Breast epithelium (tissue), 4 donors: ENCODE results near the gene MESD. TPM values are rescaled to one million over a fixed set of nuclear protein-coding genes. Genes with fewer than 3 reads are reported as not detected.

Source experiments
- DNase-seq, 2 donors: peaks; one replicate each; pipeline ENCODE4 v3.0.0-alpha.2; 2019; ENCODE audit warnings: low spot score in 2 of 2
- H3K27ac ChIP-seq, 2 donors: fragments of 200-600 bp; sonication (generic) in 1 of 2; one replicate each; pipeline ENCODE4 v1.5.1; 2016 to 2019; ENCODE audit warnings: mild to moderate bottlenecking in 1 of 2
- H3K27me3 ChIP-seq, 2 donors: fragments of 200-600 bp; sonication (generic) in 1 of 2; one replicate each; pipeline versions ENCODE4 v1.5.1 to v1.6.0; 2017 to 2019; ENCODE audit warnings: control low read depth in 1 of 2, mild to moderate bottlenecking in 1 of 2
- H3K36me3 ChIP-seq: fragments of 200-600 bp; one replicate; pipeline ENCODE4 v1.5.1; 2019
- H3K4me1 ChIP-seq, 2 donors: fragments of 200-600 bp; sonication (generic); one replicate each; pipeline ENCODE4 v1.5.1; 2016 to 2019; ENCODE audit warnings: control low read depth in 1 of 2
- H3K4me3 ChIP-seq, 3 donors: fragments of 200-600 bp; sonication (generic); 1 replicate in 2 of 3; 2 replicates in 1 of 3; pipeline ENCODE4 v1.5.1; 2016 to 2019; ENCODE audit warnings: mild to moderate bottlenecking in 3 of 3, moderate library complexity in 2 of 3
- H3K9me3 ChIP-seq, 2 donors: fragments of 200-600 bp; sonication (generic) in 1 of 2; one replicate each; pipeline ENCODE4 v1.5.1; 2016 to 2019; ENCODE audit warnings: control low read depth in 1 of 2
- CTCF ChIP-seq, 3 donors: fragments of 450-650 bp; IDR thresholded peaks; one replicate each; pipeline ENCODE4 v1.5.1; 2016 to 2017; ENCODE audit warnings: antibody characterized with exemption in 3 of 3, mild to moderate bottlenecking in 3 of 3, moderate library complexity in 3 of 3
- POLR2A ChIP-seq: fragments of 450-650 bp; IDR thresholded peaks from one replicate; pipeline ENCODE4 v1.6.1; 2016; ENCODE audit warnings: antibody characterized with exemption, mild to moderate bottlenecking, moderate library complexity
- POLR2AphosphoS5 ChIP-seq, 3 donors: sonication (generic); formaldehyde crosslinking; IDR thresholded peaks; one replicate each; pipeline ENCODE4 v1.6.1; 2017; ENCODE audit warnings: antibody characterized with exemption in 3 of 3
- intact Hi-C: fragments of 100-400 bp; cut with DNase I; formaldehyde crosslinking; loops from one replicate; pipeline ENCODE4 v1.15.1; 2023; ENCODE audit warnings: low total_unique reads
- total RNA-seq, 3 donors: library from RNA; depleted of rRNA; stranded (reverse); fragments of >200 nt; gene quantifications; one replicate each; pipeline ENCODE4 v1.1.0, GENCODE V29; 2016

The MESD gene
- total RNA-seq, 3 donors from 2014 or later = 17.1 to 32.9 (median 27.2) TPM

- intact Hi-C loops = no loop called here
- Histone ChIP-seq H3K36me3 (no peaks in the 10 kb centered on the region), H3K27ac (no peak overlapping the region), H3K4me1 (no peaks in the 10 kb centered on the region), H3K9me3 (no peaks in the 10 kb centered on the region), H3K27me3 (no peaks in the 10 kb centered on the region), H3K4me3 (no peak overlapping the region)
- TF ChIP-seq POLR2AphosphoS5 (IDR thresholded peaks at IDR 0.05) = no peak
- no peak for TF ChIP-seq POLR2A
- no peak for TF ChIP-seq CTCF (IDR thresholded peaks at IDR 0.05)
- DNase-seq = no peak
Observed at GRCh38 chr15:80925597-80926059, 64.0 kb downstream of the MESD start.

- Histone ChIP-seq H3K4me3 (no peak overlapping the region), H3K36me3 (no peaks in the 10 kb centered on the region), H3K9me3 (no peaks in the 10 kb centered on the region), H3K27ac (no peak overlapping the region), H3K27me3 (no peaks in the 10 kb centered on the region), H3K4me1 (no peaks in the 10 kb centered on the region)
- no peak for TF ChIP-seq POLR2A
- no peak for TF ChIP-seq POLR2AphosphoS5 (IDR thresholded peaks at IDR 0.05)
- no peak for TF ChIP-seq CTCF (IDR thresholded peaks at IDR 0.05)
- intact Hi-C loops = no loop called here
- no peak for DNase-seq
Observed at GRCh38 chr15:80924278-80924677, 65.3 kb downstream of the MESD start.

GRCh38 chr15:80923668-80924067 lies 66.0 kb downstream of the MESD start:
- DNase-seq = no peak
- no peaks in the 10 kb centered on the region for H3K9me3 ChIP-seq
- intact Hi-C loops = no loop called here
- no peaks in the 10 kb centered on the region for H3K36me3 ChIP-seq
- no peak overlapping the region for H3K4me3 ChIP-seq
- TF ChIP-seq POLR2A (no peak), CTCF (IDR thresholded peaks at IDR 0.05) (no peak), POLR2AphosphoS5 (IDR thresholded peaks at IDR 0.05) (no peak)
- H3K27me3 ChIP-seq = no peaks in the 10 kb centered on the region
- no peak overlapping the region for H3K27ac ChIP-seq
- no peaks in the 10 kb centered on the region for H3K4me1 ChIP-seq

GRCh38 chr15:80921736-80922410 lies 67.7 kb downstream of the MESD start:
- Histone ChIP-seq H3K4me1 (no peaks in the 10 kb centered on the region), H3K27me3 (no peaks in the 10 kb centered on the region), H3K4me3 (no peak overlapping the region), H3K36me3 (no peaks in the 10 kb centered on the region), H3K9me3 (no peaks in the 10 kb centered on the region), H3K27ac (no peak overlapping the region)
- intact Hi-C loops = no loop called here
- no peak for TF ChIP-seq POLR2A
- DNase-seq = no peak

GRCh38 chr15:80920271-80920699 lies 69.3 kb downstream of the MESD start:
- Histone ChIP-seq H3K36me3 (no peaks in the 10 kb centered on the region), H3K4me1 (no peaks in the 10 kb centered on the region)

More at GRCh38 chr15:80920271-80920699, 69.3 kb downstream of the MESD start:
- Histone ChIP-seq H3K9me3 (no peaks in the 10 kb centered on the region), H3K4me3 (no peak overlapping the region), H3K27ac (no peak overlapping the region), H3K27me3 (no peaks in the 10 kb centered on the region)
- intact Hi-C loops = no loop called here
- TF ChIP-seq POLR2AphosphoS5 (IDR thresholded peaks at IDR 0.05) (no peak), POLR2A (no peak), CTCF (IDR thresholded peaks at IDR 0.05) (no peak)
- DNase-seq = no peak
